Astrocyte (in vitro differentiated cells and primary cell): ENCODE results near the gene MEGF10. TPM values are rescaled to one million over a fixed set of nuclear protein-coding genes. Genes with fewer than 3 reads are reported as not detected.

Experiments
- DNase-seq: peaks from one replicate; pipeline ENCODE4 v3.0.0-alpha.2; 2010; ENCODE audit warnings: low read depth
- FAIRE-seq: peaks from 2 replicates; lab custom pipeline; 2011; peaks lifted over from hg19 to GRCh38; lab: Jason Lieb, UNC
- H2AFZ ChIP-seq: 2 replicates; pipeline ENCODE4 v1.6.0; 2012; ENCODE audit warnings: low read depth, low read length, inconsistent platforms
- H3K27ac ChIP-seq: 2 replicates; pipeline ENCODE4 v1.5.1; 2011; ENCODE audit warnings: low read depth, low read length, inconsistent platforms
- H3K27me3 ChIP-seq: 2 replicates; pipeline ENCODE4 v1.6.0; 2011; ENCODE audit warnings: low read length, inconsistent platforms; ENCODE audit not compliant: insufficient read depth
- H3K36me3 ChIP-seq: 2 replicates; pipeline ENCODE4 v1.5.1; 2011; ENCODE audit warnings: low read length, inconsistent platforms; ENCODE audit not compliant: insufficient read depth
- H3K4me1 ChIP-seq: 2 replicates; pipeline ENCODE4 v1.5.1; 2011; ENCODE audit warnings: low read length, inconsistent platforms; ENCODE audit not compliant: insufficient read depth
- H3K4me2 ChIP-seq: 2 replicates; pipeline ENCODE4 v1.6.0; 2012; ENCODE audit warnings: low read length, inconsistent platforms
- H3K4me3 ChIP-seq: 2 replicates; pipeline ENCODE4 v1.5.1; 2011; ENCODE audit warnings: low read depth, mild to moderate bottlenecking, low read length, inconsistent platforms; ENCODE audit not compliant: insufficient read depth
- H3K79me2 ChIP-seq: 2 replicates; pipeline ENCODE4 v1.6.0; 2012; ENCODE audit warnings: mild to moderate bottlenecking, low read length, inconsistent platforms; ENCODE audit not compliant: insufficient read depth
- H3K9ac ChIP-seq: 2 replicates; pipeline ENCODE4 v1.6.0; 2012; ENCODE audit warnings: mild to moderate bottlenecking, low read length, inconsistent platforms
- H3K9me3 ChIP-seq: 2 replicates; pipeline ENCODE4 v1.5.1; 2012; ENCODE audit warnings: low read depth, mild to moderate bottlenecking, low read length, inconsistent platforms; ENCODE audit not compliant: insufficient read depth
- H4K20me1 ChIP-seq: 2 replicates; pipeline ENCODE4 v1.6.0; 2012; ENCODE audit warnings: low read length, inconsistent platforms; ENCODE audit not compliant: insufficient read depth
- H3K27ac Mint-ChIP-seq: one replicate; pipeline ENCODE4 v1.8.0; 2021; ENCODE audit warnings: mild to moderate bottlenecking, mixed read lengths; ENCODE audit not compliant: unreplicated experiment
- H3K27me3 Mint-ChIP-seq: one replicate; pipeline ENCODE4 v1.8.0; 2021; ENCODE audit warnings: low read depth, mixed read lengths; ENCODE audit not compliant: unreplicated experiment
- H3K36me3 Mint-ChIP-seq: one replicate; pipeline ENCODE4 v1.8.0; 2021; ENCODE audit warnings: low read depth, mixed read lengths; ENCODE audit not compliant: unreplicated experiment
- H3K4me1 Mint-ChIP-seq: one replicate; pipeline ENCODE4 v1.8.0; 2021; ENCODE audit warnings: low read depth, mixed read lengths; ENCODE audit not compliant: unreplicated experiment
- H3K4me3 Mint-ChIP-seq: one replicate; pipeline ENCODE4 v1.8.0; 2021; ENCODE audit warnings: mild to moderate bottlenecking, moderate library complexity, mixed read lengths; ENCODE audit not compliant: unreplicated experiment
- H3K9me3 Mint-ChIP-seq: one replicate; pipeline ENCODE4 v1.8.0; 2021; ENCODE audit warnings: mild to moderate bottlenecking, mixed read lengths; ENCODE audit not compliant: unreplicated experiment
- CTCF ChIP-seq: IDR thresholded peaks from 2 replicates; pipeline ENCODE4 v1.5.1; 2011; ENCODE audit warnings: low read depth, mild to moderate bottlenecking, inconsistent platforms, low read length, moderate library complexity; ENCODE audit not compliant: insufficient read depth
- EZH2 ChIP-seq: IDR thresholded peaks from 2 replicates; pipeline ENCODE4 v1.6.1; 2012; ENCODE audit warnings: mild to moderate bottlenecking, low read length, inconsistent platforms; ENCODE audit not compliant: insufficient read depth
- total RNA-seq: library from RNA; stranded (reverse); gene quantifications from 2 replicates; pipeline ENCODE4 v1.2.1, GENCODE V29; 2021

MEGF10 gene
- total RNA-seq, 1 donor from 2014 or later, result 15.8 TPM

GRCh38 chr5:127419683-127420257, 129.2 kb downstream of the MEGF10 start:
- Mint-ChIP-seq H3K4me3 (no peak overlapping the region), H3K9me3 (no peaks in the 10 kb centered on the region), H3K27me3 (no peaks in the 10 kb centered on the region), H3K27ac (no peak overlapping the region), H3K36me3 (peaks cover 2% of the 10 kb centered on the region), H3K4me1 (peaks cover 10% of the 10 kb centered on the region)
- no peaks in the 10 kb centered on the region for H4K20me1 ChIP-seq
- H3K36me3 ChIP-seq, result no peaks in the 10 kb centered on the region
- no peaks in the 10 kb centered on the region for H3K27me3 ChIP-seq
- no peak overlapping the region for H2AFZ ChIP-seq
- TF ChIP-seq CTCF, result no peak
- no peaks in the 10 kb centered on the region for H3K9me3 ChIP-seq
- H3K4me2 ChIP-seq, result no peak overlapping the region
- FAIRE-seq (no peak), DNase-seq (no peak)
- H3K9ac ChIP-seq, result no peak overlapping the region
- no peaks in the 10 kb centered on the region for H3K4me1 ChIP-seq
- no peaks in the 10 kb centered on the region for H3K79me2 ChIP-seq
- no peak overlapping the region for H3K27ac ChIP-seq
- H3K4me3 ChIP-seq, result no peak overlapping the region

- Histone ChIP-seq H3K27ac (no peak overlapping the region), H3K4me2 (no peak overlapping the region), H3K9ac (no peak overlapping the region), H3K4me1 (no peaks in the 10 kb centered on the region), H3K79me2 (no peaks in the 10 kb centered on the region), H2AFZ (no peak overlapping the region), H3K36me3 (no peaks in the 10 kb centered on the region), H3K27me3 (no peaks in the 10 kb centered on the region), H4K20me1 (no peaks in the 10 kb centered on the region), H3K4me3 (no peak overlapping the region), H3K9me3 (no peaks in the 10 kb centered on the region)
- H3K27me3 Mint-ChIP-seq, result no peaks in the 10 kb centered on the region
- H3K9me3 Mint-ChIP-seq, result no peaks in the 10 kb centered on the region
- H3K4me1 Mint-ChIP-seq, result peaks cover 19% of the 10 kb centered on the region
- TF ChIP-seq CTCF (no peak), EZH2 (no peak)
- FAIRE-seq (no peak), DNase-seq (no peak)
- peaks cover 2% of the 10 kb centered on the region for H3K36me3 Mint-ChIP-seq
- no peak overlapping the region for H3K27ac Mint-ChIP-seq
- H3K4me3 Mint-ChIP-seq, result no peak overlapping the region
These were observed 130.2 kb downstream of the MEGF10 start for GRCh38 chr5:127420758-127421157.

GRCh38 chr5:127421471-127421870, 130.9 kb downstream of the MEGF10 start:
- TF ChIP-seq EZH2, result no peak
- no peak for TF ChIP-seq CTCF
- Histone ChIP-seq H3K9me3 (no peaks in the 10 kb centered on the region), H4K20me1 (no peaks in the 10 kb centered on the region), H3K4me2 (no peak overlapping the region), H3K36me3 (no peaks in the 10 kb centered on the region), H3K4me3 (no peak overlapping the region), H3K4me1 (no peaks in the 10 kb centered on the region), H3K9ac (no peak overlapping the region), H3K27me3 (no peaks in the 10 kb centered on the region), H2AFZ (no peak overlapping the region), H3K79me2 (no peaks in the 10 kb centered on the region), H3K27ac (no peak overlapping the region)
- peaks cover 20% of the 10 kb centered on the region for H3K4me1 Mint-ChIP-seq
- DNase-seq (no peak), FAIRE-seq (no peak)
- H3K4me3 Mint-ChIP-seq, result no peak overlapping the region
- H3K9me3 Mint-ChIP-seq, result no peaks in the 10 kb centered on the region
- no peak overlapping the region for H3K27ac Mint-ChIP-seq
- H3K36me3 Mint-ChIP-seq, result peaks cover 2% of the 10 kb centered on the region
- H3K27me3 Mint-ChIP-seq, result no peaks in the 10 kb centered on the region
